GM12865 (cell line): ENCODE data around the gene RAB36.

Experiments used
- DNase-seq: peaks from one replicate; pipeline ENCODE4 v3.0.0; 2010; ENCODE audit warnings: low read depth
- H3K4me3 ChIP-seq: 2 replicates; pipeline ENCODE4 v1.5.1; 2011; ENCODE audit warnings: mild to moderate bottlenecking, low read depth, low read length, control low read depth
- CTCF ChIP-seq: IDR thresholded peaks from 2 replicates; pipeline ENCODE4 v1.5.1; 2011; ENCODE audit warnings: low read length, control low read depth, low read depth, inconsistent platforms; ENCODE audit not compliant: insufficient read depth; ENCODE audit errors: missing control alignments

Gene RAB36

GRCh38 chr22:23105304-23105703 is 40.0 kb upstream of the RAB36 start:
- no peak for TF ChIP-seq CTCF
- no peak for DNase-seq
- no peak overlapping the region for H3K4me3 ChIP-seq

GRCh38 chr22:23105919-23106318 is 39.4 kb upstream of the RAB36 start:
- no peak for TF ChIP-seq CTCF

DNA sequence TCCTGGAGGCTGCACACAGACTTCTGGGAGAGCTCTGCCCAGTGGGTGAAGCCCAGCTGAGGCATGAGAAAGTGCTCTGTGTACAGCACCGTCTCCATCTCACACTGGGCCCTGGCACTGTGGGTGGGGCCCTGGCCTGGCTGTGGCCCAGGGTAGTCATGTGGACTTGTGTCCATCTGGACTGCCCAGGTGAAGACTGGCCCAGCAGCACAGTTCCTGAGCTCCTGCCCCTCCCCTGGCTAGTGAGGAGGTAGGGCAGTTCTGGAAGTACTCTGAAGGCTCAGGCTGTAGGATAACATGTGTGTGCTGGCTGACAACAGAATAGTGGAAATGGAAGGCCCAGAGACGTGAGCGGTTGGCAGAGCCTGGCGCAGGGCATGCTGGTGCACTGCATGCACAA is 38.9 kb upstream of the RAB36 start:
- DNase-seq = no peak

More at GRCh38 chr22:23105919-23106318, 39.4 kb upstream of the RAB36 start:
- H3K4me3 ChIP-seq = no peak overlapping the region
- DNase-seq = no peak

DNA sequence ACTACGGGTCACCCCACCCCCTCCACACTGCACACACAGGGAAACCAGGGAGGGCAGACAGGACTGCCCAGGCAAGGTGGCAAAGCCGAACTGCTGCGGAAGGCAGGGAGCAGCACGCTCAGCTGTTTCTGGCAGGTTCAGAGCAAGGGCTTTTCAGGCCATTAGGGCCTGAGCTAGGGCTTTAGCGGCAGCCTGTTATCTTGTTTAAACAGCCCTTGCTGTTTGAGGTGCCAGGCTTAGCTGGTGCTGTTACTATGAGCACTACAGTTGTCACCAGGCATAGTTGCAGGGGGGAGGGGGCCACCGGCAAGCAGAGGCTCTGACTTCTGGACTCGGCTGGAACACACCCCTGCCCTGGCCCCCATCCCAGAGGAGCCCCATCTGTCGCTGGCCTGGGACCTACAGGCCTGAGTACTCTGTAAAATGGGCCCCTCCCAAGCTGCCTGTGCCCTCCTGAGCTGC is 38.3 kb upstream of the RAB36 start:
- no peak for TF ChIP-seq CTCF
- DNase-seq = no peak

More for the DNA sequence above, 38.9 kb upstream of the RAB36 start:
- TF ChIP-seq CTCF = no peak
- H3K4me3 ChIP-seq = no peak overlapping the region

DNA sequence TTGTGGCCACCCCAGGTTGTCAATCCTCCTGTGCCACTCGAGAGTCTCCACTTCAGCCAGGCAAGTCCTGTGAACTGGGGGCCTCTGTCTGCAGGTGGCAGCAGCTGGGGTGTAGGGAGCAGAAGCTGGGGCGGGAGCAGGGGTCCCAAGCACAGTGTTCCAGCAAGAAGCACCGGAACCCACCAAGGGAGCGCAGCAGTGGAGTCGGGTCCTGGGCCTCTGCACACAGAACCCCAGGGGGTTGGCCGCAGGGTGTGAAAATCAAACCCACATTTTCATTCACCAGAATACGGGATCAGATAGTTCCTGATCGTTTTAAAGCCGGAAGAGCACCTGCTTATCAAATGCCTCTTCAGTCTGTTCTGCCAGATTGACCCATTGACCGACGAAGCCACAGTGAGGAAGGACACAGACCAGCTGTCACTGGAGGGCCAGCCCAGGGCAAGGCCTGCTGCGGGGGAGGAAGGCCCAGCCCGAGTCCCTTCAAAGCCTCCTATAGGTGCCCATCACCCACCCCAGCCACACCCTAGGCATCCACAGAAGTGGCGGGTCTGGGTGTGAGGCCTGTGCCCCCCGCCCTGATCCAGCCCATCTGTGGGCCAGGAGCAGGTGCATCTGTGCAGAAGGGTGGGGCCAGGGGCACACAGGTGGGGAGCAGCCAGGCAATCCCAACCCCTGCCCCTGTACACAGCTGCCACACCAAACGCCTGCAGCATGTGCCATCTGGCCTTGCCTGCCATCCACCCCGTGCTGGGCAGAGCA is 37.6 kb upstream of the RAB36 start:
- no peak for DNase-seq
- H3K4me3 ChIP-seq = no peak overlapping the region
- no peak for TF ChIP-seq CTCF

More for the DNA sequence above, 38.3 kb upstream of the RAB36 start:
- no peak overlapping the region for H3K4me3 ChIP-seq

- no peak for TF ChIP-seq CTCF
- H3K4me3 ChIP-seq = no peak overlapping the region
- DNase-seq = no peak
Measured at GRCh38 chr22:23108249-23109078, 36.8 kb upstream of the RAB36 start.
